Testis (tissue), 3 donors: ENCODE results near the gene CNTN4. TPM values are rescaled to one million over a fixed set of nuclear protein-coding genes. Genes with fewer than 3 reads are reported as not detected.
A peak's percentile ranks its signal among the peaks of the same experiment; 100 is the strongest.

Experiments used
- DNase-seq: peaks from one replicate; pipeline ENCODE4 v3.0.0-alpha.2; 2019
- H3K27ac ChIP-seq, 2 donors: fragments of 200-600 bp; sonication (generic); one replicate each; pipeline ENCODE4 v1.5.1; 2019
- H3K27me3 ChIP-seq: fragments of 200-600 bp; sonication (generic); one replicate; pipeline ENCODE4 v1.5.1; 2019
- H3K36me3 ChIP-seq: fragments of 200-600 bp; sonication (generic); one replicate; pipeline ENCODE4 v1.5.1; 2017; ENCODE audit warnings: low read depth; ENCODE audit errors: missing control alignments
- H3K4me1 ChIP-seq: fragments of 200-600 bp; sonication (generic); one replicate; pipeline ENCODE4 v1.5.1; 2019
- H3K4me3 ChIP-seq, 2 donors: fragments of 200-600 bp; sonication (generic); one replicate each; pipeline ENCODE4 v1.5.1; 2017 to 2019
- H3K9me3 ChIP-seq: fragments of 200-600 bp; sonication (generic); one replicate; pipeline ENCODE4 v1.5.1; 2017
- CTCF ChIP-seq, 3 experiments: fragments of 450-650 bp in 2 of 3; fragments of 200-600 bp in 1 of 3; sonication (generic) in 1 of 3; IDR thresholded peaks; one replicate each; pipeline ENCODE4 v1.5.1; 2016 to 2019; ENCODE audit warnings: antibody characterized with exemption in 3 of 3, mild to moderate bottlenecking in 2 of 3, moderate library complexity in 1 of 3
- POLR2A ChIP-seq: fragments of 450-650 bp; IDR thresholded peaks from one replicate; pipeline ENCODE4 v1.6.1; 2017; ENCODE audit warnings: antibody characterized with exemption, mild to moderate bottlenecking, moderate library complexity
- WGBS, 2 donors: methylation state at CpG; one replicate each; pipeline ENCODE4 v1.1.5; 2018; 5-methylcytosine and 5-hydroxymethylcytosine counted together
- intact Hi-C: fragments of 100-400 bp; cut with DNase I; formaldehyde crosslinking; loops from one replicate; pipeline ENCODE4 v1.15.1; 2023; ENCODE audit warnings: low total_unique reads
- polyA plus RNA-seq: library from polyadenylated mRNA; stranded (reverse); fragments of 350-450 nt; fragmentation: Illumina TruSeq; extraction: RNeasy Lipid Tissue Mini Kit (QIAGEN cat#74804); gene quantifications from one replicate; pipeline ENCODE4 v1.2.3, GENCODE V29; 2014; ENCODE audit warnings: low read depth, low replicate concordance; ENCODE audit not compliant: insufficient read depth
- total RNA-seq, 2 donors: library from RNA; depleted of rRNA; stranded (reverse); fragments of >200 nt; gene quantifications; one replicate each; pipeline ENCODE4 v1.2.3, GENCODE V29; 2016

Gene CNTN4
- total and polyA plus RNA-seq, 3 donors from 2014 or later, result 10.4 to 37.7 (median 19.6) TPM

- no peaks in the 10 kb centered on the region for H3K9me3 ChIP-seq
- 86 to 90% methylated on average over 10 of the region's 10 CpGs for WGBS, 2 donors
- no peak overlapping the region for H3K27ac ChIP-seq
- H3K4me1 ChIP-seq, result no peaks in the 10 kb centered on the region
- TF ChIP-seq CTCF (IDR thresholded peaks at IDR 0.05) (no peak), POLR2A (no peak)
- no peak for DNase-seq
- H3K27me3 ChIP-seq, result no peaks in the 10 kb centered on the region
- intact Hi-C loops, result no loop called here
- H3K4me3 ChIP-seq, result no peak overlapping the region
- H3K36me3 ChIP-seq, result no peaks in the 10 kb centered on the region
Measured at GRCh38 chr3:2148561-2149340, 50.1 kb downstream of the CNTN4 start.

DNA sequence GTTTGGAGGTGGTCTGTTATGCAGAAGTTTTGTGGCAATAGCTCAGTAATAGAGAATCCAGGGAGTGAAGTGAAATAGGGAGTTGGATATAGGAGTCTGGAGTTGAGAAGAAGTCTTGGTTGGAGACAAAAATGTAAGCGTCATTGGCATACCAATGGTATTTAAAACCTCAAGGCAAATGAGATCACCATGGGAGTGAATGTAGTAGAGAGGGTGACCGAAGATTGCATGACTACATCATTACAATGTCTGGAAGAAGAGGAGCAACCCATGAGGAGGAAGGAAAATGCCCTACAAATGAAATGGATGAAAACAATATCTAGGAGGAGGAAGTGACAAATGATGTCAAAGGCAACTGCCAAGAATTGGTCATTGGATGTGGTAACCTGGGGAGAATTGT, 54.4 kb downstream of the CNTN4 start:
- WGBS, 2 donors, result 89 to 94% methylated on average over 2 of the region's 2 CpGs
- intact Hi-C loops, result no loop called here
- H3K27ac ChIP-seq, result no peak overlapping the region
- no peaks in the 10 kb centered on the region for H3K9me3 ChIP-seq
- DNase-seq, result no peak
- no peaks in the 10 kb centered on the region for H3K4me1 ChIP-seq
- no peaks in the 10 kb centered on the region for H3K36me3 ChIP-seq
- no peak overlapping the region for H3K4me3 ChIP-seq
- no peaks in the 10 kb centered on the region for H3K27me3 ChIP-seq
- TF ChIP-seq POLR2A, result no peak
- no peak for TF ChIP-seq CTCF (IDR thresholded peaks at IDR 0.05)

DNA sequence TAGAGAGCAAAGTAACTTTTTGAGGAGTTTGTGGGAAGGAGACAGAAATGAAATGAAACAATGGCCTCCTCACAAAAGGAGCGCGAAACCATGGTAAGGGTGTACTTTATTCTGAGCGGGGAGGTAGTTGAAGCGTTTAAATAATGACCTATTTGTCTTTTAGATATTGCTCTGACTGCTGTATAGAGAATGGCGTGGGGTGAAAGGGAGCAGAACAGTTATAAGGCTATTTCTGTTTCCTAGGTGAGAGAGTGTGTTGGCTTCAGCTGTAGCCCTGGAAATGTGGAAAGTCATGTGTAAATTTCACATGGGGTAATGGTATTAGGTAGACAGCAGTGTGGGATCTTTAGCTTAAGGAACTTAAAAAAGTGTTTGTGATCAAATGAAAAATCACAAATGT, 54.9 kb downstream of the CNTN4 start:
- TF ChIP-seq CTCF (IDR thresholded peaks at IDR 0.05), result no peak
- TF ChIP-seq POLR2A, result no peak
- H3K4me1 ChIP-seq, result no peaks in the 10 kb centered on the region
- DNase-seq, result no peak
- H3K27me3 ChIP-seq, result no peaks in the 10 kb centered on the region
- no peaks in the 10 kb centered on the region for H3K36me3 ChIP-seq
- no peak overlapping the region for H3K4me3 ChIP-seq
- H3K9me3 ChIP-seq, result no peaks in the 10 kb centered on the region
- intact Hi-C loops, result no loop called here
- H3K27ac ChIP-seq, result no peak overlapping the region
- 75 to 77% methylated on average over 5 of the region's 5 CpGs for WGBS, 2 donors

DNA sequence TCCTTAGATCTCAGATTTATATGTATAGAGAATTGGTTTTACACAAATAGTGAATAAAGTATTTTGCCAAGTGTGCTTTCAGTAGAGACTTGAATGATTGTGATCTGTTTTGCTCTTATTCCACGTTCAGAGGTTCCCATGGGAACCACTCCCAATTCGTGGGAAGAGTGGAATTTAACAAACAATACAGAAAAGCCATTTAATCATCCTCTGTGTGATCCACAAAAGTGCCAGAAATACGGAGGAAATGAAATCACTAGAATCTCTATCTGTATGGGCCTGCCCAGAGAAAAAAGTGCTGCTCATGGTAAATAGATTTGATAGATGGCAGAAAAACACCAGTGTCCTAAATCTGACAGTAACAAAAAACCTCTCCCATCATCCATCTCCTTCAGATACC, 56.0 kb downstream of the CNTN4 start:
- no peaks in the 10 kb centered on the region for H3K27me3 ChIP-seq
- H3K9me3 ChIP-seq, result no peaks in the 10 kb centered on the region
- no peaks in the 10 kb centered on the region for H3K36me3 ChIP-seq
- no peak overlapping the region for H3K4me3 ChIP-seq
- 30 to 35% methylated on average over 3 of the region's 3 CpGs for WGBS, 2 donors
- intact Hi-C loops, result no loop called here
- H3K4me1 ChIP-seq, result no peaks in the 10 kb centered on the region
- no peak overlapping the region for H3K27ac ChIP-seq
- TF ChIP-seq CTCF (IDR thresholded peaks at IDR 0.05) (no peak), POLR2A (no peak)
- DNase-seq, result no peak

DNA sequence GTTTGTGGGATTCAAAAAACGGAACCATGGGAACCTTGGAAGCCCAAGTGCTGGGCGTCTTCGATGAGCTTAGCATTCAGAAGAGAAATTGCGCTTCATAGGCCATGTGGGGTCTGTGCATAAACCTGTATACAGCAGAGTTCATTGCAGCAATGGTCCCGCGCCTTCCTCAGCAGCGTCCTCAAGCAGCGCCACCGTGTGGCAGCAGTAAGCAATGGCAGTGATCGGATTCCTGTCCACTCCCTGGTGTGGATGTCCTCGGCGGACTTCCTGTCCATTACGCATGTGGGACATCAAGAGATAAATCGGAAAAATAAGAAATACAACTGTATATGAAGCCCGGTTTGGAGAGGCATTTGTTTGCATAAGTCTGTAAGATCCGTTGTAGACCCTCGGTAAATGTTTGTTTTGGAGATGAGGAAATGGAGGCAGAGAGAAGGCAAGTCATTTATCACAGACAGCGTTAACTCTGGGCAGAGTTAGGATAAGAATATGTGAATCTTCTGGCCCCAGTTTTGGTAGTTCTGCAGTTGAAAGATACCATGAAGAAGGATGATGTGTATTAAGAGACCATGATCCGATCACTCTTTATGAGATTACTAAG, 57.7 kb downstream of the CNTN4 start:
- Histone ChIP-seq H3K27me3 (no peaks in the 10 kb centered on the region), H3K4me3 (no peak overlapping the region), H3K27ac (no peak overlapping the region), H3K36me3 (no peaks in the 10 kb centered on the region), H3K9me3 (no peaks in the 10 kb centered on the region), H3K4me1 (no peaks in the 10 kb centered on the region)
- WGBS, 2 donors, result 31 to 55% methylated on average over 17 to 19 of the region's 19 CpGs
- peak; percentile 72 for DNase-seq
- intact Hi-C loops, result no loop called here
- TF ChIP-seq POLR2A, result no peak
- TF ChIP-seq CTCF (IDR thresholded peaks at IDR 0.05), result peak; percentile 19 to 72 (median 64)
